GM18858 (cell line): ENCODE data around the gene TPM2.

Experiments
- ATAC-seq: cut with Tn5 transposase; IDR thresholded peaks from one replicate; pipeline ENCODE4 v1.9.1; 2021; ENCODE audit not compliant: unreplicated experiment

TPM2 gene

DNA sequence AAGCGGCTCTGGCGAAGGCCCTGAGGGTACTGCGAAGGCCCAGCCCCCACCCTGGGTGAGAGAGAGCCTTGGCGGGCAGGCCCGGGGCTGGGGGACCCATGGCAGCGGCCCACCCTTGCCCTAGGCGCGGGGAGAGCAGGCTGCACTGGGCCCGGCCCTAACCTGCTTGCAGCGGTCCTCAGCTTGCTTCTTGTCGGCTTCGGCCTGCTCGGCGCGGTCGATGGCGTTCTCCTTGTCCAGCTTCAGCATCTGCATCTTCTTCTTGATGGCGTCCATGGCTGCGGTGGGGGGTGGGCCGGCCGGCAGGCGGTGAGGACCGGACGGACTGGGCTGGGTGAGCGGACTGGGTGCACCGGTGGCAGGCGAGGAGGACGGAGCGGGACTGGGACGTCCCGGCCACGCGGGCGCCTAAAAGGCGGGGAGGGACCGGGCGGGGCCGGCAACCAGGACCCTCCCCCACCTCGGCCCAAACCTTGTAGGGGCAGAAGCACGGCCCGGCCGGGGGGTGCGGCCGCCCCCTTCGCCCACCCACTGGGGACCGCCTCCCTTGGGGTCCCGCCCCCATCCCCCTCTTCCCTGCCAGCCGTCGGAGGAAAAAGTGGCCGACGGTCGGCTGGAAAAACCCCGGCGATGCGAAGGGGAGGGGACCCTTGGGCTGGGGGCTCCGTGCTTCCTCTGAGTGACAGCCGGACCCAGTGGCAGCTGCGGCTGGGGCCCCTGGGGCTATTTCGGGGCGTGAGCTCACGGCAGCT, at the start of gene TPM2:
TPM2 (minus strand) TSS at position 384 of the 752 bp plus-strand sequence; CDS start at position 276, 108 bp downstream.
- ATAC-seq: no peak

DNA sequence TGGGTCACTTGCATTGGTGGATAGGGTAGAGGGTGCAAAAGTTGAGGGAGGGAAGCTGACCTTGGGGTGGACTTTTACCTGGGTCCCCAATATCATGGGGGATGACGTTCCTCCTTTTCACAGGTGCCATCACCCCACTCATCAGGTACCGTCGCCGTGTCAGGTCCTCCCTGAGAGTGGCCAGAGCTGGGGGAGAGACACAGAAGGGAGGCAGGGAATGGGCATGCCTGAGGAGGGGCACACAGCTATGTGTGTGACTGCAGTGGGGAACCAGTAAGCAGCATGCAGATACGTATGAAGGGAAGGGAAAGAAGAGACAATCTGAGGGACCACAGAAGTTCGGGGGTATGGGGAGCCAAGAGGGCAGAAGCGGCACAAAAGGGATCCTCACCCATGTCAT, 49.2 kb upstream of the TPM2 start:
- ATAC-seq: no peak

DNA sequence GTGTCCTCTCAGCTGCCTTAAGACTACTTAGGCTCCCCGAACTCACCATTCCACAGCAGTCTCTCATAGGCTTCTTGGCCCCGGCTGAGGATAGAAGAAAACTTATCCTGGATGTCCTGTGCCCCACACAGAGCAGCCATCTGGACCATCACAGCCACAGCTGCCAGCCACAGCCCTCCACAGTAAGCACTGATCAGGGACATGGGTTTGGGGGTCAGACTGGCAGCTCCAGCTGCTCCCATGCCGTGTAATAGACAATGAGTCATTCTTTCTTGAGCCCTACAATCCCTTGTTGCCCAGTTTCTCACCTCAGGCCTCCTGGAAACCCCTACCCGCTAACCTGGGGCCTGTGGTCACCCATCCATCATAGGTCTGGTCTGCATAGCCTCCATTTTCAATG, 48.5 kb upstream of the TPM2 start:
- ATAC-seq: no peak

DNA sequence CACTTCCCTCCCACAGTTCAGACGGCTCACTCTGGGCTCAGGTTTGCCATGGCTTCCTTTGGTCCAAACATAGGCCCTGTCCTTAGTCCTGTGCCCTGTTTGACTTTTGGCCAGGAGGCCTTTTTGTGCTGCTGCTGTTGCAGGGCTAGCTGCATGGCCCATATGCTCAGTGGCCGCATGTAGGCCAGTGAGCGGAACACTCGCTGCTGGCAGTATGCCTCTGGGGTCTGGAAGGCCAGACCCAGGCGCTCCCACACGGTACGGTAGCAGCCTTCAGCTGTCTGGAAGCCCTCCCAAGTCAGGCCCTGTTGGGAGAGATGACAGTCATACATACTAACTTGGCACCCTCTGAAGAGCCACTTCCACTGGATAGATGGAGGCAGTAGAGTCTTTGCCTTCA, 47.4 kb upstream of the TPM2 start:
- ATAC-seq: no peak

DNA sequence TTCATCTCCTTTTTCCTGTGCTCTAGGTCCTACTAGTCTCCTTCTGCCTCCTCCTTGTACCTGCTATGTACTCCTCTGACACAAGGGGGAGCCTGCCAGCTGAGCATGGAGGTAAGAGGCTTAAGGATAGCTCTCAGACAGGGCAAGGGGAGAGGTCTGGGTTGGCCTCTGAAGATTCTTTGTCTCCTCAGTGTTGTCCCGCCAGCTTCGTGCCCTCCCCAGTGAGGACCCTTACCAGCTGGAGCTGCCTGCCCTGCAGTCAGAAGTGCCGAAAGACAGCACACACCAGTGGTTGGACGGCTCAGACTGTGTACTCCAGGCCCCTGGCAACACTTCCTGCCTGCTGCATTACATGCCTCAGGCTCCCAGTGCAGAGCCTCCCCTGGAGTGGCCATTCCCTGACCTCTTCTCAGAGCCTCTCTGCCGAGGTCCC, 46.5 kb upstream of the TPM2 start:
- ATAC-seq: no peak

DNA sequence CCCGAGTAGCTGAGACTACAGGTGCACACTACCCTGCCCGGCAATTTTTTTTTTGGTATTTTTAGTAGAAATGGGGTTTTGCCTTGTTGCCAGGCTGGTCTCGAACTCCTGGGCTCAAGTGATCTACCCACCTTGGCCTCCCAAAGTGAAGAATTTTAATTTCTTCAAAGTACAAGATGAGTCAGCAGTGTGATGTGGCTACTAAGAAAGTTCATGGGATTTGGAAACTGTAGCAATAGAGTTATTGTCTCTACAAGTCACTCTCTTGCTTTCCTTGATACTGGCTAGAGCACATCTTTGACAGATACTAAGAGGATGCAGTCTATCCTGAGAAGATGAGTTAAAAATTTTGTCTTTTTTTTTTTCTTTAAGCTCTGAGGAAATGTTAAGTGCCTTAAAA, 44.4 kb upstream of the TPM2 start:
- no peak for ATAC-seq

DNA sequence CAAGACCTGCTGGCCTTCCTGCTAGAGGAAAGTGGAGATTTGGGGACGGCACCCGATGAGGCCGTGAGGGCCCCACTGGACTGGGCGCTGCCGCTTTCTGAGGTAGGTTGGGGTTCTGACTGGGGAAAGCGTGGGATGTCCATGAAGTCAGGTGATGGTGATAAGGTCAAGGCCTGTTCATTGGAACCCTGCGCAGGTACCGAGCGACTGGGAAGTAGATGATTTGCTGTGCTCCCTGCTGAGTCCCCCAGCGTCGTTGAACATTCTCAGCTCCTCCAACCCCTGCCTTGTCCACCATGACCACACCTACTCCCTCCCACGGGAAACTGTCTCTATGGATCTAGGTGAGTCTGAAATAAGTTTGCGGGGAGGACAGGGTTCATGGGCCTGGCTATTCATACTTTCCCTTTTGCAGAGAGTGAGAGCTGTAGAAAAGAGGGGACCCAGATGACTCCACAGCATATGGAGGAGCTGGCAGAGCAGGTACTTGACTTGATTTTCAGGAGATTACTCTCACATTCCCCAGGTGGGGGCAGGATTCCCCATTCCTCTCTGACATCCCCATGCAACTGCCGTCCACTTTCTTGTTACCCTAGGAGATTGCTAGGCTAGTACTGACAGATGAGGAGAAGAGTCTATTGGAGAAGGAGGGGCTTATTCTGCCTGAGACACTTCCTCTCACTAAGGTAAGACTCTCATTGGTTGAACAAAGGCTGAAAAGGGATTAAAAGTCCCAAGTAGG, 43.2 kb upstream of the TPM2 start:
- ATAC-seq: no peak

DNA sequence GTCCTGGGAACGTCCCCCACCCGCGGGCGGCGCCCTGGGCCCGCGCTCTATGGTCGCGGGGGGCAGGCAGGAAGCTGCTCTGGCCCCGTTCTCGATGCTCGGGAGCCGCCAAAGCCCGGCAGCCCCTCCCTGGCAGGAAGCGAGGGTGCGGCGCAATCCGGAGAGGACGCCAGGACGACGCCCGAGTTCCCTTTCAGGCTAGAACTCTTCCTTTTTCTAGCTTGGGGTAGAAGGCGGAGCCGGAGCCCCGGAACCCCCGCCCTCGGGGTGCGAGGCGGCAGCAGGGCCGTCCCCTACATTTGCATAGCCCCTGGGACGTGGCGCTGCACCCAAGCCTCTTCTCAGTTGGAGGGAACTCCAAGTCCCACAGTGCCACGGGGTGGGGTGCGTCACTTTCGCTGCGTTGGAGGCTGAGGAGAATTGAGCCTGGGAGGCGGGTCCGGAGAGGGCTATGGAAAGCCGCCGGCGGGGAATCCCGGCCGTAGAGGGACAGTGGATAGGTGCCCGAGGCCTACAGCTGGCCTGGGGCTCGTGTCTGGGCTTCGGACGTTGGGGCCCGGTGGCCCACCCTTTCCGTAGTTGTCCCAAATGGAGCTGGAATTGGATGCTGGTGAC, 42.6 kb upstream of the TPM2 start, which contains the start of the genes CREB3 and TLN1:
CREB3 (plus strand) TSS at position 482 of the 615 bp plus-strand sequence; CDS start at position 589, 107 bp downstream.
TLN1 (minus strand) TSS at position 11 of the 615 bp plus-strand sequence. CDS start 6,501 bp downstream, outside the sequence.
- peak; percentile 64 for ATAC-seq

DNA sequence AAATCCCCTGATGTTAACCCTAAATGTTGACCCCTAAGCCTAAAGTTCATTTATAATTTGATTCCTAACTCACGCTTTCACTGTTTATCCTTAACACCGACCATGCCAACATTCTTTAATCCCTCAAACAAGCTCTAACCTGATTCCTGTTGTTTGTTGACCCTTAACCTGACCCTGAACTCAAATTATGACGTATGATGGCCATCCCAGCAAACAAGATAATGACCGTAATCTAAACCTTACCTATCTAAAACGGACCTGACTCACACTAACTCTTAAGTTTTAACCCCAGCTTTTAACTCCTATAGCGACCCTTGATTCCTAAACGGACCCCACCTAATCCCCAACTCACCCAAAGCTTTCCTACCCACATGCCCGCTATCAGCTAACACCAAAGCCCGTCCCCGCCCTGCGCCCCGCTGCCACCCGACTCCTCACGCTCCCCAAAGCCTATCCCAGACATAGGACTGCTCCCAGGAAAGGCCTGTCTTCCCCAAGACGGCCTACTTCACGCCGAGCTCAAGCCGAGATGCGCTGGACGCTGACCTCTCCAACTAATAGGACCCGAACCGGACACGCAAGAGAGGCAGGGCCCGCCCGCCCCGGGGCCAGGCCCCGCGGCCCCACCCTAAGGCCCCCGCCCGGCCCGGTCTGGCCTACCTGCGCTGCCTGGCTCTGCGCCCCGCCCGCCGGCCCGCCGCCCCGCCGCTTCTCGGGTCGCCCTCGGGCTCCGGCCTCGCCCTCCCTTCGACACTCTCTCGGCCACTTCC, 41.9 kb upstream of the TPM2 start:
- ATAC-seq: no peak

DNA sequence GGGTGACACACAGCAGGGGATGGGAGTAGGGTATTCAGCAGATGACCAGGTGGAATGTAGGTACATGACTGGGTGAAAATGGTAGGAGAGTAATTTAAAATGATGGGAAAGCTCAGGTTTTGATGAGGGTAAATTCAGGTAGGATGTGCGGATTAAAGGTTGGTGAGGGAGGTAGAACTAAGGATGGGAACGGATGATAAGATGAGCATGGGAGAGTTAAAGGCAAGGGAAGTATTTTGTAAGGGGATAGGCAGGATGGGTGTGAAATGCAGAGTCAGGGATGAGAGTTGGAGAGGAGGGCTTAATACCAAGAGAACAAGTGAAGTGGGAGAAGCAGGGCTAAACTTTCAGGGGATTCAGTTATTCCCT, 40.7 kb upstream of the TPM2 start:
- no peak for ATAC-seq

DNA sequence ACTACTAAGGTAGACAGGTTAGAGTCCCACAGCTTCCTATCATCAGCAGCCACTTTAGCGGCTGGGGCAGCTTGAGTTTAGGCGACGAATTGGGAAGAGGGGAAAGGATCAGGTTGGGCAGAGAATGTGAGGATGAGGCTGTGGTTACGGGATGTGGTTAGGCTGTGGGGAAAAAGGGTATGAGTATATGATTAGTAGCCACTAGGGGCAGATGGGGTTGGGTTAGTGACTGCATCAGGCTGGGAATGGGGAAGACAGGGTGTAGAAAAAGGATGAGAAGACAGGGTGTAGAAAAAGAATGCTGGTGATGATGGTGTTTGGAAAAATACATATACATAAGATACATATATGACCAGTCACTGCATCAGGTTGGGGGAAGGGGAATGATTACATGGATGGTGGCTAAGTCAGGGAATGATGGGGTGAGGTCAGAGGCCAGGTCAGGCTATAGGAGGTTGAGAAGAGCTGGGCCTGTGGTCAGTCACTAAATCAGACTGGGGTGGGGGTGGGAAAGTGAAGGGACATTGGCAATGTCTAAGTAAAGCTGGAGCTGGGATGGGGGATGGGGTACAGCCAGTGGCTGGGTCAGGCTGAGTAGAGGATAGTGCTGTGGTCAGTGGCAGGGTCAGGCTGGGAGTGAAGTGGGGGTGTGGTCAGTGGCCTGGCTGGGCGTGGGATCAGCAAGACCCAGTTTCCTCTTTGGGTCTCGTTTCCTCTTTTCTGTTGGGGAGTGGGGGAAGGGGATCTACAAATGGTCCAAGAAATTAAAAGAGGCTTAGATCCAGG, 40.2 kb upstream of the TPM2 start:
- ATAC-seq: no peak

DNA sequence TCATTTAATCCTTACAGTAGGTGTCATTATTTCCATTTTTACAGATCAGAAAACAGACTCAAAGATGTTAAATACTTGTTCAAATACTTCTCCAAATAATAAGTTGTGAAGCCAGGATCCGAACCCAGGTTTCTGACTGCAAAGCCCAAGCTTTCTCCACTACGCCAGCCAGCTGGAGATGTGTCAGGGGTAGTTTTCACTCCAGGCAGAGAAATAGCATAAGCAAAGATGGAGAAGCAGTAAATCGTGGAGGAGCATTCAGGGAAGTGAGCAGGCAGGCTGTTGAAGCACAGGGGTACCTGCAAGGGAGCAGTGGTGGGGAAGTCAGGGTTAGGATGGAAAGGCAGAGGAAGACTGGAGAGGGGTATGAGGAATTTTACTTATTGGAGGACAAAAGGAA, 39.4 kb upstream of the TPM2 start:
- no peak for ATAC-seq

DNA sequence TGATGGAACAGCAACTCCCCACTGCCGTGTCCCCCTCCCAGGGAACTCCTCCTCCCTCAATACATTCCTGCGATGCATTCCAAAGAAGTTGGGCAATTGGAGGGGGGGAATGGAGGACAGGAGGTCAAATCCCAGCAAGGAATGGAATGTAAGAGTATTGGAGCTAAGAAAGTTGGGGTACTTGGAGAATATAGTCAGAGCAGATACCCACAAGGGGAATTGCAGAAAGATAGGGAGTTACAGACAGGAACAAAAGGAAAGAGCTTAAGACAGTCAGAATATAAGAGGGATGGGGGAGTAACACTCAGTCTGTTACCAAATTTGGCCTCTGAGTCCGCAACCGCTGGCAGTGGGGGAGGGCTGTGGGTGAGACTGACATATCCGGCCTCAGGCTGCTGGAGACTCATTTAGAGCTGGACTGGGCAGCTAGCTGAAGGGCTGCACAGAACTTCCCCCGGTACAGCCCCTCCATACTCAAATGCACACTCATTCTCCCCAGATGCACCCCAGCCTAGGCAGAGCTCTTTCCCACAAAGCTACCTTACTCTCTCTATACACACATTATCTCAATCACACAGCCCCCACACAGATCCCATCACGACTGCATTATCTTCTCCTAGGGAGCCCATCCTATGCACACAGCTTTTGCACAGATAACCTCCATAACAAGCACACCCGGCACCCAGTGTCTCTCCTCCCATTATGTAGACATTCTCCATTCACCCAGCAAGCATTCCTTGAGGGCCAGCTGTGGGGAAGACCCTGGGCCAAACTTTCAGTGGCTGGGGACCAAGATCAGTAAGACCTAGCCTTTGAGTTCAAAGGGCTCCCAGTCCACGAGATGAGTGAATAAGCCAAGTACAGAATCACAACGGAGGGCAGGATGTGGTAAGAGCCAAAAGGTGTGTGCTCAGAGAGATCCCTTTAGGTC, 38.6 kb upstream of the TPM2 start:
- no peak for ATAC-seq

DNA sequence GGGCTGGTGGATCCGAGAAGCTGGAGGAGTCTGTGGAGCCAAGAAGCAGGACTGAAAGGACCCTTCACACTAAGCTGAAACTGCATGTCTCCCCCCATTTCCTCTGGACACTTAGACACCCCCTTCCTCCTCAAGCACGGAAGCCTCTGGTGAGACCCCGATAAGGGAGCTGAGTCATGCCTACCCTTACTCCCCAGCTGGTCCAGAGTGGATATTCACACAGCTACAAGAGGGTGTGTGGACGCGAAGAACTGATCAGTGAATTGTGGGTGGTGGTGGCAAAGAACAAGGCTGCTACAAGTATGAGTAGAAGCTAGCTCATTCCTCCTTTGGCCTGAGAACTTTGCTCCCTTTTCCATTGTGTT, 37.9 kb upstream of the TPM2 start:
- ATAC-seq: no peak

DNA sequence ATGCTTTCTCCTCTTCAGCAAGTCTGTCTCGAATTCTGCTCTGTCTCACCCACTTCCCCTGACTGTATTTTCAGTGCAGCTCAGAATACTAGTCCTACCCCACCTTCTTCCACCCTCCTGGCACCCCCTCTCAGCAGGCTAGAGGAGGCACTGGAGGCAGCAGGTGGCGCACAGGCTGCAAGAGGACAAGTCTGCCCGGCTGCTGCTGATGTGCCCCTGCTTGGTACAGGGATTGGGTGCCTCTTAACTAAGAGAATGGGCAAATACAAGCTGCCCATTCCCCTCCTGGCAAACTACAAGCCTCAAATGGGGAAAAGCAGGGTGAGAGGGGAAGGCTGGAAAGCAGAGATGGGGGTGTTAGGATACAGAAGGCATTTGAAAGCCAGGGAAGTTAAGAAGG, 37.2 kb upstream of the TPM2 start:
- ATAC-seq: peak; percentile 34

DNA sequence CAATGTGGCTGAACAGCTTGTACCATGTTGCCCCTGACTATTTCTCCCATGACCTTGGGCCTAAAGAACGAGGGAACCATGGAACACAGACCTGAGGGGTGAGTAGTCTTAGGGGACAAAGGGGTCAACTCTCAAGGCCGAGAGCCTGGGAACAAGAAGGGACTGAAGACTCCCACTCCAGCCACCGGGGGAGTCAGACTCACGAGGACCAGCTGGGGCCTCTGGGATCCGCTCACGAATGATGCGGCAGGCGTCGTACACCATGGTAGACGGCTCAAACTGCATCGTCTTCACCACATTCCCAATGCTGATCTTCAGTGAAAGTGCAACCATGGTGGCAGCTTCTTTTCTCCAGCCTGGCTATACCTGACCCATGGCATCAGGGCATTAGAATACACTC, 35.6 kb upstream of the TPM2 start:
- ATAC-seq: no peak

DNA sequence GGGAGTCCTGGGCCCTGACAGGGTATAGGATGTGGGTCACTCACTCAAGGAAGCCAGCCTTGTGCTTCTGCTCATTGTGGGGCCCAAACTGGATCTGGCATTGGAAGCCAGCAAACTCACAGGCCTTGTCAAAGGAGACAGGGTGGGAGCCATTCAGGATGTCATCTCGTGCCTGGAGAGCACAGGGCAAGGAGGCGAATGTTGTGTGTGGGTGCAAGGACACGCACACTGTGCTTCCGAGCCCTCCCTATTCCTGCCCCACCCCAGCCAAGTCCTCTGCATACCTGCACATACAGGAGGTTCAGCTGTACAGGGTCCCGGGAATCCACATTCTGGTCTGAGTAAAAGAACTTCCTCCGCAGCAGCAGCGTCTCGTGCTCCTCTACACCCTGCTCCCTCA, 34.2 kb upstream of the TPM2 start:
- ATAC-seq: no peak

DNA sequence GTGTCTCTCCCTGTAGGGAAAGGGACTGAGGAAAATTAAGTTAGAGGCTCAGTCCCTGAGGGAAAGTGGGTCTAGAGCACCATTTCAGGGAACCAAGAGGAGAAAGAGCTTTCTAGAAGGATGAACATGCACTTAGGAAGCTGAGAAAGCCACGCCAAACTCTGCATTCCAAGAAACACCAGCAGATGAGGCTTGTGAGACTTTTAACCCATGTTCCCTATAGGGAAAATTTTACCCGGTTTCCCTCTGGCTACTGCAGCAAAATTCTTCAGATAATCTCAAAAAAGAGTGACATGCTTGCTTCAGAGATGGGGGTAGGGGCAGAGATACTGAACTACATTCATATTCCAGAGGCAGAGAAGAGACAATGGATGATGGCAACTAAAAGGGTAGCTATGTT, 33.7 kb upstream of the TPM2 start:
- no peak for ATAC-seq

DNA sequence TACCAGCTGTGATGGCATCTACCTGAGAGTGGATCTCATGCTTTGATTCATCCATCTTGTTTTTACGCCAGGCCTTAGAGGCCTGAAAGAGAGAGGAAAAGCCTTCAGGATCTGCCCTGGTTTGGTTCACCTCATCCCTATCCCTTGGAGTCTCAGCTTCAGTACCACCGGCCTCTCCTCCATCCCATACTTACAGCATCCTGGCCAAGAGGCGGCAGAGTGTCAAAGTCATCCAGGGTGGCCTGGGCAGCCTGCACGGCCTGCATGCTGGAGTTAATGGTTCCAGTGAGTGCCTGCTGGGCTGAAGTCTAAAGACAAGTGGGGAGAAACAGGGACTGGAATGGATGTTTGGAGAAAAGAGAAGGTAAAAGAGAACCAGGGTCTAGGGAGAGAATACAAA, 29.8 kb upstream of the TPM2 start:
- ATAC-seq: no peak
